ENCODE results near the gene NPLOC4. TPM values are rescaled to one million over a fixed set of nuclear protein-coding genes. Genes with fewer than 3 reads are reported as not detected.

NPLOC4 gene
- total and polyA plus RNA-seq, 2 of the 13 experiments (the other 11 are each of a cell fraction or from before 2014, with no cell fraction given), result 57.0 to 97.0 TPM

DNA sequence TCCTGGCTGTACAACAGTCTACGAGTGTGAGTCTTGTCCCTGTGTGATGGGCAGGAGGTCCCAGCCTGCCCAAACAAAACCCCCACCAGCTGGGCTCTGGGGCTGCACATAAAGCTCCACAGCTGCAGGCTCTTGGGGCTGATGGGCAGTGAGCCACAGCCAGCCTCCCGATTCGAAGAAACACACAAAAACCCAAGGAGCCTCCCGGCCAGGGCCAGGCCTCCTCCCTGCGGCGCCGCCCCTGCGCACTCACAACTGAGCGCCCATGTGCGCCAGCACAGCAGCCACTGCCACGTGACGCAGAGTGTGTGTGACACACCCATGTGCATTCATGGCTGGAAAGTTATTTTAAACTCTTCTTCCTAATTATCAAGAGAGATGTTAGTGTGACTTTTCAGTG is 54.2 kb downstream of the NPLOC4 start:
- ATAC-seq (no peak), FAIRE-seq (no peak), DNase-seq (ENCODE audit: low spot score) (no peak)
- TF ChIP-seq AGO2 (optimal IDR thresholded peaks at IDR 0.05; ENCODE audit: low read depth, low read length) (peak; percentile 59), GMEB1 (CRISPR knock-in tag; IDR thresholded peaks at IDR 0.05; ENCODE audit: borderline replicate concordance) (no peak), ZNF629 (CRISPR knock-in tag; conservative IDR thresholded peaks at IDR 0.05) (no peak), ZNF446 (CRISPR knock-in tag; IDR thresholded peaks at IDR 0.05) (no peak), PLRG1 (conservative IDR thresholded peaks at IDR 0.05) (no peak), AHR (CRISPR knock-in tag; IDR thresholded peaks at IDR 0.05) (no peak)
- TF ChIP-seq, protein P1, sequence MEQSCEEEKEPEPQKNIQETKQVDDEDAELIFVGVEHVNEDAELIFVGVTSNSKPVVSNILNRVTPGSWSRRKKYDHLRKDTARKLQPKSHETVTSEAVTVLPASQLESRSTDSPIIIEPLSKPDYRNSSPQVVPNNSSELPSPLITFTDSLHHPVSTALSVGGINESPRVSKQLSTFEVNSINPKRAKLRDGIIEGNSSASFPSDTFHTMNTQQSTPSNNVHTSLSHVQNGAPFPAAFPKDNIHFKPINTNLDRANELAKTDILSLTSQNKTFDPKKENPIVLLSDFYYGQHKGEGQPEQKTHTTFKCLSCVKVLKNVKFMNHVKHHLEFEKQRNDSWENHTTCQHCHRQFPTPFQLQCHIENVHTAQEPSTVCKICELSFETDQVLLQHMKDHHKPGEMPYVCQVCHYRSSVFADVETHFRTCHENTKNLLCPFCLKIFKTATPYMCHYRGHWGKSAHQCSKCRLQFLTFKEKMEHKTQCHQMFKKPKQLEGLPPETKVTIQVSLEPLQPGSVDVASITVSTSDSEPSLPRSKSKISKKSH (CRISPR knock-in tag; IDR thresholded peaks at IDR 0.05; ENCODE audit: borderline replicate concordance), result no peak
- H3K4me1 ChIP-seq (ENCODE audit: insufficient read depth, low read length), result peaks cover 26% of the 10 kb centered on the region
- peaks cover 35 to 65% of the 10 kb centered on the region in 2 experiments for H3K36me3 ChIP-seq (replicated peaks in 1 of 2; ENCODE audit: control insufficient read depth in 1 of 2, insufficient read depth in 2 of 2, low read length in 2 of 2)
- in situ Hi-C loops (cut with HindIII; ENCODE audit: extremely low pct_ligation_motif_present, low pct_unique_long_range_greater_than_20kb) (no loop called here), intact Hi-C loops (cut with micrococcal nuclease; ENCODE audit: unreplicated experiment) (no loop called here)
- 97% methylated on average over 11 of the region's 12 CpGs for WGBS (ENCODE audit: low lambda C conversion rate)
- H3K27me3 ChIP-seq (ENCODE audit: control insufficient read depth in 1 of 2, insufficient read depth in 2 of 2, low read length in 2 of 2), result no peaks in the 10 kb centered on the region
- no TSS peak for BruUV-seq (replicated peaks)
- CTCF ChIA-PET (ENCODE audit: low intra/inter-chr PET ratio, low total read pairs), result no interaction called here
- H3K4me3 ChIP-seq (replicated peaks in 1 of 3; ENCODE audit: insufficient read depth in 1 of 3, low read depth in 2 of 3, low read length in 3 of 3), result no peak overlapping the region
- H3K79me2 ChIP-seq (ENCODE audit: insufficient read depth, low read length), result no peaks in the 10 kb centered on the region
- 0 out of 2 replicates have a peak, but pooled peaks cover 5% of the 10 kb centered on the region for H4K20me1 ChIP-seq (ENCODE audit: insufficient read depth, low read length)
- no peak overlapping the region for H3K9ac ChIP-seq (ENCODE audit: insufficient read depth, low read depth, low read length)
- no peak overlapping the region for H3K27ac ChIP-seq (ENCODE audit: extremely low read length, insufficient read depth, low read length)
- H3K4me2 ChIP-seq (ENCODE audit: low read depth, low read length), result no peak overlapping the region
- POLR2A ChIA-PET, result no interaction called here
- H3K9me3 ChIP-seq (ENCODE audit: low read length), result no peaks in the 10 kb centered on the region
- H2AFZ ChIP-seq (ENCODE audit: low read length), result no peak overlapping the region

All from HepG2 (cell line).